GM23338 (cell line): ENCODE measurements around the gene THSD4. TPM values are rescaled to one million over a fixed set of nuclear protein-coding genes. Genes with fewer than 3 reads are reported as not detected.

Source experiments
- ATAC-seq: fragments of 200-7000 bp; cut with Tn5 transposase; 3 replicates; pipeline ENCODE4 v1.9.1; 2020
- DNase-seq: peaks from one replicate; pipeline ENCODE4 v3.0.0-alpha.2; 2015; ENCODE audit warnings: low spot score
- H2AFZ ChIP-seq: fragments of 200-600 bp; sonication (generic); 2 replicates; pipeline ENCODE4 v1.8.0; 2016; ENCODE audit warnings: antibody characterized with exemption, mild to moderate bottlenecking, moderate library complexity
- H3F3A ChIP-seq: fragments of 200-600 bp; sonication (generic); replicated peaks from 2 replicates; pipeline ENCODE4 v1.8.0; 2017; ENCODE audit warnings: antibody characterized with exemption, mixed run types, low read depth
- H3K27ac ChIP-seq: fragments of 200-600 bp; sonication (generic); 2 replicates; pipeline ENCODE4 v1.6.1; 2016; ENCODE audit warnings: low read depth
- H3K27me3 ChIP-seq: fragments of 200-600 bp; sonication (generic); 2 replicates; pipeline ENCODE4 v1.8.0; 2016; ENCODE audit warnings: mild to moderate bottlenecking, mixed run types, moderate library complexity; ENCODE audit not compliant: insufficient read depth
- H3K36me3 ChIP-seq: fragments of 200-600 bp; sonication (generic); 2 replicates; pipeline ENCODE4 v1.8.0; 2016; ENCODE audit warnings: mild to moderate bottlenecking; ENCODE audit not compliant: insufficient read depth
- H3K4me1 ChIP-seq: fragments of 200-600 bp; sonication (generic); 2 replicates; pipeline ENCODE4 v1.8.0; 2016; ENCODE audit warnings: mild to moderate bottlenecking, moderate library complexity; ENCODE audit not compliant: insufficient read depth
- H3K4me2 ChIP-seq: fragments of 200-600 bp; sonication (generic); 2 replicates; pipeline ENCODE4 v1.7.1; 2017; ENCODE audit warnings: mixed run types
- H3K4me3 ChIP-seq: fragments of 200-600 bp; sonication (generic); 2 replicates; pipeline ENCODE4 v1.6.1; 2016; ENCODE audit warnings: mixed run types
- H3K79me2 ChIP-seq: fragments of 200-600 bp; sonication (generic); replicated peaks from 2 replicates; pipeline ENCODE4 v1.8.0; 2017; ENCODE audit warnings: mild to moderate bottlenecking; ENCODE audit not compliant: insufficient read depth
- H3K9me2 ChIP-seq: fragments of 200-600 bp; sonication (generic); 2 replicates; pipeline ENCODE4 v1.8.0; 2017; ENCODE audit not compliant: insufficient read depth
- H4K20me1 ChIP-seq: fragments of 200-600 bp; sonication (generic); replicated peaks from 2 replicates; pipeline ENCODE4 v1.8.0; 2017; ENCODE audit warnings: mild to moderate bottlenecking; ENCODE audit not compliant: insufficient read depth
- H3K27ac Mint-ChIP-seq: 2 replicates; pipeline ENCODE4 v1.8.0; 2020; ENCODE audit warnings: inconsistent platforms, mild to moderate bottlenecking, moderate library complexity, mixed read lengths
- H3K27me3 Mint-ChIP-seq: 3 replicates; pipeline ENCODE4 v1.8.0; 2022; ENCODE audit warnings: low read depth, mild to moderate bottlenecking, moderate library complexity, mixed read lengths, inconsistent platforms; ENCODE audit not compliant: insufficient read depth, poor library complexity
- H3K36me3 Mint-ChIP-seq: 3 replicates; pipeline ENCODE4 v1.8.0; 2021; ENCODE audit warnings: low read depth, mild to moderate bottlenecking, inconsistent platforms, moderate library complexity, mixed read lengths
- H3K4me1 Mint-ChIP-seq: 3 replicates; pipeline ENCODE4 v1.8.0; 2020; ENCODE audit warnings: mild to moderate bottlenecking, inconsistent platforms, mixed read lengths
- H3K4me3 Mint-ChIP-seq: 3 replicates; pipeline ENCODE4 v1.8.0; 2021; ENCODE audit warnings: moderate library complexity, mild to moderate bottlenecking, inconsistent platforms, mixed read lengths
- H3K9me3 Mint-ChIP-seq: 3 replicates; pipeline ENCODE4 v1.8.0; 2020; ENCODE audit warnings: moderate library complexity, mild to moderate bottlenecking, inconsistent platforms, mixed read lengths
- CREB1 ChIP-seq: fragments of 250-450 bp; sonication (Bioruptor Pico); IDR thresholded peaks from 2 replicates; pipeline ENCODE4 v1.5.0; 2020; ENCODE audit warnings: low read depth, mild to moderate bottlenecking, moderate library complexity
- JUNB ChIP-seq: IDR thresholded peaks from one replicate; pipeline ENCODE4 v1.6.1; 2016; ENCODE audit warnings: antibody characterized with exemption; ENCODE audit not compliant: unreplicated experiment
- NANOG ChIP-seq: IDR thresholded peaks from 2 replicates; pipeline ENCODE4 v1.6.1; 2016; ENCODE audit warnings: antibody characterized with exemption, borderline replicate concordance
- STAT1 ChIP-seq: IDR thresholded peaks from one replicate; pipeline ENCODE4 v1.6.1; 2016; ENCODE audit warnings: antibody characterized with exemption; ENCODE audit not compliant: unreplicated experiment
- ZNF331 ChIP-seq: fragments of 250-450 bp; sonication (Bioruptor Pico); IDR thresholded peaks from 2 replicates; pipeline ENCODE4 v1.5.0; 2020; ENCODE audit warnings: low read depth, mild to moderate bottlenecking, moderate library complexity
- ZNF462 ChIP-seq: fragments of 250-450 bp; sonication (Bioruptor Pico); IDR thresholded peaks from 2 replicates; pipeline ENCODE4 v1.5.0; 2020; ENCODE audit warnings: mild to moderate bottlenecking, moderate library complexity
- polyA plus RNA-seq: library from polyadenylated mRNA; unstranded; fragments of >200 nt; fragmentation: Nextera tagmentation; extraction: Ambion mirVana; gene quantifications from 2 replicates; pipeline ENCODE4 v1.2.1, GENCODE V29; 2016
- total RNA-seq: library from RNA; depleted of rRNA; stranded (reverse); fragments of >200 nt; shearing (Covaris generic); gene quantifications from 2 replicates; pipeline ENCODE4 v1.2.3, GENCODE V29; 2014
- TF ChIP-seq, protein P1 (sequence below): IDR thresholded peaks from 2 replicates; pipeline ENCODE4 v1.6.1; 2016; ENCODE audit warnings: antibody characterized with exemption
- TF ChIP-seq, protein P2 (sequence below), 2 experiments: fragments of 200-600 bp in 1 of 2; sonication (generic) in 1 of 2; conservative IDR thresholded peaks; 2 replicates each; pipeline versions ENCODE4 v1.5.1 to v1.6.1; 2016 to 2017; ENCODE audit warnings: antibody characterized with exemption in 2 of 2, low read depth in 2 of 2, mild to moderate bottlenecking in 2 of 2, moderate library complexity in 1 of 2

THSD4 gene
- total and polyA plus RNA-seq, 2 experiments from 2014 or later: 2.0 to 7.4 TPM

DNA sequence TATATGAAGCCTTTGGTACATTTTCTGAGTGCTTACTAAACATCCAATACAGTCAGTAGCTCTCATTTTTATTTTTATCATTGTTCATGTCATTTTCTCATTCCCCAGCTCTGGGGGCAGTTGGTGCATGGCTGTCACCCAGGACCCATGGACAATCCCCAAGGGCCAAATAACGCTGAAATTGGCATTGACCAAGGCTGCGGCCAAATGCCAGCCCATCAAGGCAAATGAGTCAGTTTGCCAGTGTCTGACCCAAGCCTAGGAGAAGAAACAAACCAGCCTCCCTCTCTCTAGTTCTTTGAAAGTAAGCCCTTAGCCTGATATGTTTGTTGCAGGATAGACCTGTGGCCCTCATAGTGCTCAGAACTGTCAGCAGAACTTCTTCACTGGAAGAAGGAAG is 219.2 kb downstream of the THSD4 start (continued):
- TF ChIP-seq ZNF462 (CRISPR knock-in tag) (no peak), NANOG (no peak)

- Histone ChIP-seq H3K27ac (no peak overlapping the region), H3K27me3 (no peaks in the 10 kb centered on the region), H3K4me2 (no peak overlapping the region), H3K4me3 (no peak overlapping the region), H3K79me2 (no peaks in the 10 kb centered on the region), H2AFZ (no peak overlapping the region), H3K9me2 (peaks cover 6% of the 10 kb centered on the region; the same call in 1 of the 2 replicates), H3K4me1 (peaks cover 19% of the 10 kb centered on the region; the same call in 1 of the 2 replicates), H3K36me3 (no peaks in the 10 kb centered on the region), H4K20me1 (no peaks in the 10 kb centered on the region), H3F3A (no peaks in the 10 kb centered on the region)
- H3K36me3 Mint-ChIP-seq: no peaks in the 10 kb centered on the region
- DNase-seq: no peak
- H3K4me1 Mint-ChIP-seq: peaks cover 52% of the 10 kb centered on the region
- H3K9me3 Mint-ChIP-seq: no peaks in the 10 kb centered on the region
- no peak for ATAC-seq
- TF ChIP-seq ZNF331 (CRISPR knock-in tag): no peak
- TF ChIP-seq NANOG: no peak
- no peak for TF ChIP-seq JUNB
- TF ChIP-seq, protein P1, sequence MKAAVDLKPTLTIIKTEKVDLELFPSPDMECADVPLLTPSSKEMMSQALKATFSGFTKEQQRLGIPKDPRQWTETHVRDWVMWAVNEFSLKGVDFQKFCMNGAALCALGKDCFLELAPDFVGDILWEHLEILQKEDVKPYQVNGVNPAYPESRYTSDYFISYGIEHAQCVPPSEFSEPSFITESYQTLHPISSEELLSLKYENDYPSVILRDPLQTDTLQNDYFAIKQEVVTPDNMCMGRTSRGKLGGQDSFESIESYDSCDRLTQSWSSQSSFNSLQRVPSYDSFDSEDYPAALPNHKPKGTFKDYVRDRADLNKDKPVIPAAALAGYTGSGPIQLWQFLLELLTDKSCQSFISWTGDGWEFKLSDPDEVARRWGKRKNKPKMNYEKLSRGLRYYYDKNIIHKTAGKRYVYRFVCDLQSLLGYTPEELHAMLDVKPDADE: no peak
- TF ChIP-seq STAT1: no peak
- TF ChIP-seq, protein P2, sequence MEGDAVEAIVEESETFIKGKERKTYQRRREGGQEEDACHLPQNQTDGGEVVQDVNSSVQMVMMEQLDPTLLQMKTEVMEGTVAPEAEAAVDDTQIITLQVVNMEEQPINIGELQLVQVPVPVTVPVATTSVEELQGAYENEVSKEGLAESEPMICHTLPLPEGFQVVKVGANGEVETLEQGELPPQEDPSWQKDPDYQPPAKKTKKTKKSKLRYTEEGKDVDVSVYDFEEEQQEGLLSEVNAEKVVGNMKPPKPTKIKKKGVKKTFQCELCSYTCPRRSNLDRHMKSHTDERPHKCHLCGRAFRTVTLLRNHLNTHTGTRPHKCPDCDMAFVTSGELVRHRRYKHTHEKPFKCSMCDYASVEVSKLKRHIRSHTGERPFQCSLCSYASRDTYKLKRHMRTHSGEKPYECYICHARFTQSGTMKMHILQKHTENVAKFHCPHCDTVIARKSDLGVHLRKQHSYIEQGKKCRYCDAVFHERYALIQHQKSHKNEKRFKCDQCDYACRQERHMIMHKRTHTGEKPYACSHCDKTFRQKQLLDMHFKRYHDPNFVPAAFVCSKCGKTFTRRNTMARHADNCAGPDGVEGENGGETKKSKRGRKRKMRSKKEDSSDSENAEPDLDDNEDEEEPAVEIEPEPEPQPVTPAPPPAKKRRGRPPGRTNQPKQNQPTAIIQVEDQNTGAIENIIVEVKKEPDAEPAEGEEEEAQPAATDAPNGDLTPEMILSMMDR (conservative IDR thresholded peaks at IDR 0.05; ENCODE audit: low read depth in 2 of 2): no peak
- no peak for TF ChIP-seq CREB1
- no peak overlapping the region for H3K4me3 Mint-ChIP-seq
- H3K27ac Mint-ChIP-seq: no peak overlapping the region
- no peaks in the 10 kb centered on the region for H3K27me3 Mint-ChIP-seq
These were observed 219.6 kb downstream of the THSD4 start for GRCh38 chr15:71334873-71335272.
